ENCODE data around the gene SRGAP2C.
"Not testable (repeated sequence)": the region's sequence is repeated elsewhere in the genome, so short reads cannot be mapped to it uniquely, and the experiment has no call there.

DNA sequence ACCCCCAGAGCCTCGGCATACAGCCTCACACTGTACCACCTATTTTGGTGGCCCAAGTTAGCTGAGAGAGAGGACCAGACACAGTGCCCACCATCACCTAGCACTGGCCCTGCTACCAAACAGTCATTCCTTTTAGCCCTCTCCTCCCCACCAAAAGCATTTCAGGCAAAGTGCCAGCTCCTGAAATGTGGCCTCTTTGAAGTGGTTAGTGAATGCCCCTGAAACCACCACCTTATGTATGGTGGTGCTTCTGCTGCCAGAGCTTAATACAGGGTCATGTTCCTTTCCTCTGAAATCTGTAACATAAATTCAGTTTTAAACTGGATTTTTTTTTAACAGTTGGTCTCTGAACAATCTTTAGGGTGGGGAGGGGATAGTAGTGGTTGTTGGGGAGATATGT, 175.8 kb downstream of the SRGAP2C start:
- TF ChIP-seq TAF1 (IDR thresholded peaks at IDR 0.05; ENCODE audit: low read depth); EP300 (conservative IDR thresholded peaks at IDR 0.05; ENCODE audit: poor library complexity, severe bottlenecking); POLR2AphosphoS5 (IDR thresholded peaks at IDR 0.05); EZH2 (IDR thresholded peaks at IDR 0.05; ENCODE audit: borderline replicate concordance, insufficient read depth, low read length, poor library complexity, severe bottlenecking); RAD21 (conservative IDR thresholded peaks at IDR 0.05); SMC3 (conservative IDR thresholded peaks at IDR 0.05; ENCODE audit: poor library complexity); MXI1 (conservative IDR thresholded peaks at IDR 0.05; ENCODE audit: poor library complexity, severe bottlenecking): not testable (repeated sequence)
- TF ChIP-seq, protein P1, sequence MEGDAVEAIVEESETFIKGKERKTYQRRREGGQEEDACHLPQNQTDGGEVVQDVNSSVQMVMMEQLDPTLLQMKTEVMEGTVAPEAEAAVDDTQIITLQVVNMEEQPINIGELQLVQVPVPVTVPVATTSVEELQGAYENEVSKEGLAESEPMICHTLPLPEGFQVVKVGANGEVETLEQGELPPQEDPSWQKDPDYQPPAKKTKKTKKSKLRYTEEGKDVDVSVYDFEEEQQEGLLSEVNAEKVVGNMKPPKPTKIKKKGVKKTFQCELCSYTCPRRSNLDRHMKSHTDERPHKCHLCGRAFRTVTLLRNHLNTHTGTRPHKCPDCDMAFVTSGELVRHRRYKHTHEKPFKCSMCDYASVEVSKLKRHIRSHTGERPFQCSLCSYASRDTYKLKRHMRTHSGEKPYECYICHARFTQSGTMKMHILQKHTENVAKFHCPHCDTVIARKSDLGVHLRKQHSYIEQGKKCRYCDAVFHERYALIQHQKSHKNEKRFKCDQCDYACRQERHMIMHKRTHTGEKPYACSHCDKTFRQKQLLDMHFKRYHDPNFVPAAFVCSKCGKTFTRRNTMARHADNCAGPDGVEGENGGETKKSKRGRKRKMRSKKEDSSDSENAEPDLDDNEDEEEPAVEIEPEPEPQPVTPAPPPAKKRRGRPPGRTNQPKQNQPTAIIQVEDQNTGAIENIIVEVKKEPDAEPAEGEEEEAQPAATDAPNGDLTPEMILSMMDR (IDR thresholded peaks at IDR 0.05; ENCODE audit: poor library complexity, severe bottlenecking): not testable (repeated sequence)
- TF ChIP-seq, protein P2, sequence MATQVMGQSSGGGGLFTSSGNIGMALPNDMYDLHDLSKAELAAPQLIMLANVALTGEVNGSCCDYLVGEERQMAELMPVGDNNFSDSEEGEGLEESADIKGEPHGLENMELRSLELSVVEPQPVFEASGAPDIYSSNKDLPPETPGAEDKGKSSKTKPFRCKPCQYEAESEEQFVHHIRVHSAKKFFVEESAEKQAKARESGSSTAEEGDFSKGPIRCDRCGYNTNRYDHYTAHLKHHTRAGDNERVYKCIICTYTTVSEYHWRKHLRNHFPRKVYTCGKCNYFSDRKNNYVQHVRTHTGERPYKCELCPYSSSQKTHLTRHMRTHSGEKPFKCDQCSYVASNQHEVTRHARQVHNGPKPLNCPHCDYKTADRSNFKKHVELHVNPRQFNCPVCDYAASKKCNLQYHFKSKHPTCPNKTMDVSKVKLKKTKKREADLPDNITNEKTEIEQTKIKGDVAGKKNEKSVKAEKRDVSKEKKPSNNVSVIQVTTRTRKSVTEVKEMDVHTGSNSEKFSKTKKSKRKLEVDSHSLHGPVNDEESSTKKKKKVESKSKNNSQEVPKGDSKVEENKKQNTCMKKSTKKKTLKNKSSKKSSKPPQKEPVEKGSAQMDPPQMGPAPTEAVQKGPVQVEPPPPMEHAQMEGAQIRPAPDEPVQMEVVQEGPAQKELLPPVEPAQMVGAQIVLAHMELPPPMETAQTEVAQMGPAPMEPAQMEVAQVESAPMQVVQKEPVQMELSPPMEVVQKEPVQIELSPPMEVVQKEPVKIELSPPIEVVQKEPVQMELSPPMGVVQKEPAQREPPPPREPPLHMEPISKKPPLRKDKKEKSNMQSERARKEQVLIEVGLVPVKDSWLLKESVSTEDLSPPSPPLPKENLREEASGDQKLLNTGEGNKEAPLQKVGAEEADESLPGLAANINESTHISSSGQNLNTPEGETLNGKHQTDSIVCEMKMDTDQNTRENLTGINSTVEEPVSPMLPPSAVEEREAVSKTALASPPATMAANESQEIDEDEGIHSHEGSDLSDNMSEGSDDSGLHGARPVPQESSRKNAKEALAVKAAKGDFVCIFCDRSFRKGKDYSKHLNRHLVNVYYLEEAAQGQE (IDR thresholded peaks at IDR 0.05; ENCODE audit: borderline replicate concordance): not testable (repeated sequence)

All from neural cell (in vitro differentiated cells).